Thoracic aorta (tissue), 2 donors: ENCODE data around the gene CAMKK2. TPM values are rescaled to one million over a fixed set of nuclear protein-coding genes. Genes with fewer than 3 reads are reported as not detected.
A peak's percentile ranks its signal among the peaks of the same experiment; 100 is the strongest.
"Not testable (repeated sequence)": the region's sequence is repeated elsewhere in the genome, so short reads cannot be mapped to it uniquely, and the experiment has no call there.

Source experiments
- ATAC-seq: fragments of 150-250 bp; one replicate; pipeline ENCODE4 v1.8.0; 2017; ENCODE audit warnings: low read depth; ENCODE audit not compliant: insufficient number of reproducible peaks, low FRiP score
- DNase-seq: peaks from one replicate; pipeline ENCODE4 v3.0.0-alpha.2; 2020; ENCODE audit warnings: low spot score
- H3K27ac ChIP-seq, 2 donors: fragments of 200-600 bp; sonication (generic); 1 replicate in 1 of 2; 2 replicates in 1 of 2; pipeline ENCODE4 v1.5.1; 2016; ENCODE audit warnings: mild to moderate bottlenecking in 2 of 2, moderate library complexity in 2 of 2
- H3K27me3 ChIP-seq: fragments of 200-600 bp; sonication (generic); replicated peaks from 2 replicates; pipeline ENCODE4 v1.6.0; 2016; ENCODE audit warnings: mild to moderate bottlenecking; ENCODE audit not compliant: insufficient read depth
- H3K36me3 ChIP-seq: fragments of 200-600 bp; sonication (generic); one replicate; pipeline ENCODE4 v1.5.1; 2016
- H3K4me1 ChIP-seq, 2 donors: fragments of 200-600 bp; sonication (generic); 1 replicate in 1 of 2; 2 replicates in 1 of 2; pipeline versions ENCODE4 v1.5.1 to v1.6.0; 2016; ENCODE audit warnings: low read depth in 2 of 2, mild to moderate bottlenecking in 1 of 2; ENCODE audit not compliant: control insufficient read depth in 1 of 2
- H3K4me3 ChIP-seq: fragments of 200-600 bp; sonication (generic); 2 replicates; pipeline ENCODE4 v1.5.1; 2016; ENCODE audit warnings: mild to moderate bottlenecking
- H3K9me3 ChIP-seq: fragments of 200-600 bp; sonication (generic); 2 replicates; pipeline ENCODE4 v1.5.1; 2016
- total RNA-seq, 2 donors: library from RNA; depleted of rRNA; stranded (reverse); fragments of >200 nt; gene quantifications; one replicate each; pipeline versions ENCODE4 v1.1.0 to v1.2.3, GENCODE V29; 2016
- TF ChIP-seq, protein P1 (sequence below): fragments of 200-600 bp; sonication (generic); IDR thresholded peaks from one replicate; pipeline ENCODE4 v1.5.1; 2019; ENCODE audit warnings: antibody characterized with exemption

The CAMKK2 gene
- total RNA-seq, 2 donors from 2014 or later: 41.8 to 49.9 TPM

DNA sequence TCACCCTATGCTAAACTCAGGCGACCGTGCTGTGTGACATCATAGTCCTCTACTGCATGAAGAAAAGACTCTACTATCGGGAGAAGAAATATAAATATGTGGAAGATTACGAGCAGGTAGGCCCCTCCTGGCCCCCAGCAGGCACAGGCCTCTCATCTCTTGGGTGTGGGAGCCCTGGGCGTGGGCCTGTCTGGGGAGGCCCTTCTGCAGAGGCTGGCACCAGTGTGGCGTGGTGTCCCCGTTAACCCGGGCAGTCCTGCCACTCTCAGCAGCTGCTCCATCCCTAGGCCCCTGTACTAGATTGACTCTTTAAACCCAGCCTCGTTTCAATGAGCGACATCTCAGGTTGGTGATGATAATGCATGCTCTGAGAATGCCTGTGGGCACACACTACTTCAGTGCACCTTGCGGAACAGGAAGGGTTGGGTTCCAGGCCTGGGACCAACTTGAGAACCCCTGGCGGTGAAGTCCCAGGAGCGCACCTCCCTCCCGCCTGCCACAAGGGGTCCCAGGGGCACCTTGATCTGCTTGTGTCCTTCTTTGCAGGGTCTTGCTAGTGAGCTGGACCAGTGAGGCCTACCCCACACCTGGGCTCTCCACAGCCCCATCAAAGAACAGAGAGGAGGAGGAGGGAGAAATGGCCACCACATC lies 63.4 kb downstream of the CAMKK2 start:
- TF ChIP-seq, protein P1, sequence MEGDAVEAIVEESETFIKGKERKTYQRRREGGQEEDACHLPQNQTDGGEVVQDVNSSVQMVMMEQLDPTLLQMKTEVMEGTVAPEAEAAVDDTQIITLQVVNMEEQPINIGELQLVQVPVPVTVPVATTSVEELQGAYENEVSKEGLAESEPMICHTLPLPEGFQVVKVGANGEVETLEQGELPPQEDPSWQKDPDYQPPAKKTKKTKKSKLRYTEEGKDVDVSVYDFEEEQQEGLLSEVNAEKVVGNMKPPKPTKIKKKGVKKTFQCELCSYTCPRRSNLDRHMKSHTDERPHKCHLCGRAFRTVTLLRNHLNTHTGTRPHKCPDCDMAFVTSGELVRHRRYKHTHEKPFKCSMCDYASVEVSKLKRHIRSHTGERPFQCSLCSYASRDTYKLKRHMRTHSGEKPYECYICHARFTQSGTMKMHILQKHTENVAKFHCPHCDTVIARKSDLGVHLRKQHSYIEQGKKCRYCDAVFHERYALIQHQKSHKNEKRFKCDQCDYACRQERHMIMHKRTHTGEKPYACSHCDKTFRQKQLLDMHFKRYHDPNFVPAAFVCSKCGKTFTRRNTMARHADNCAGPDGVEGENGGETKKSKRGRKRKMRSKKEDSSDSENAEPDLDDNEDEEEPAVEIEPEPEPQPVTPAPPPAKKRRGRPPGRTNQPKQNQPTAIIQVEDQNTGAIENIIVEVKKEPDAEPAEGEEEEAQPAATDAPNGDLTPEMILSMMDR: no peak
- H3K4me1 ChIP-seq: peaks cover 0 to 3% of the 10 kb centered on the region in 2 donors
- DNase-seq (no peak), ATAC-seq (no peak)
- peaks cover 25% of the 10 kb centered on the region for H3K36me3 ChIP-seq
- H3K4me3 ChIP-seq: no peak overlapping the region
- no peak overlapping the region for H3K27ac ChIP-seq
- no peaks in the 10 kb centered on the region for H3K27me3 ChIP-seq
- no peaks in the 10 kb centered on the region for H3K9me3 ChIP-seq

DNA sequence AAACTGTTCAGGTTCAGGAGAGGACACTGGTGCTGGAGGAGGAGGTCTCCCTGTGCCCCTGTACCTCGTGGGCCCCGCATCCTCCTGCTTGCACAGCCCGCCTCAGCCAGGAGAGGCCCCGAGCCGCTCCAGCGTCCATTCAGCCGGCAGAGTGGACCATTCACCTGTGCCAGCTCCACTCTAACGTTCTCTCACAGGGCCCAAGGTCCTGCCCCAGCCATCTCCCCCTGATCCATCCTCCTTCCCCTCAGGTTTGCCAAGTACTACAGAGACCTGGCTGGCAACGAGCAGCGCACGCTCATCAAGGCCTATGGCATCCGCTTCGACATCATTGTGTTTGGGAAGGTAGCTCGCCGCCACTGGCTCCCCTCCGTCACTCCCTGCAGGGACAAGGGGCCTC lies 64.3 kb downstream of the CAMKK2 start:
- H3K9me3 ChIP-seq: no peaks in the 10 kb centered on the region
- no peak overlapping the region for H3K4me3 ChIP-seq
- H3K27ac ChIP-seq: no peak overlapping the region
- H3K27me3 ChIP-seq: no peaks in the 10 kb centered on the region
- ATAC-seq (no peak), DNase-seq (no peak)
- TF ChIP-seq, protein P1: no peak
- H3K4me1 ChIP-seq: peaks cover 0 to 3% of the 10 kb centered on the region in 2 donors
- peaks cover 25% of the 10 kb centered on the region for H3K36me3 ChIP-seq

DNA sequence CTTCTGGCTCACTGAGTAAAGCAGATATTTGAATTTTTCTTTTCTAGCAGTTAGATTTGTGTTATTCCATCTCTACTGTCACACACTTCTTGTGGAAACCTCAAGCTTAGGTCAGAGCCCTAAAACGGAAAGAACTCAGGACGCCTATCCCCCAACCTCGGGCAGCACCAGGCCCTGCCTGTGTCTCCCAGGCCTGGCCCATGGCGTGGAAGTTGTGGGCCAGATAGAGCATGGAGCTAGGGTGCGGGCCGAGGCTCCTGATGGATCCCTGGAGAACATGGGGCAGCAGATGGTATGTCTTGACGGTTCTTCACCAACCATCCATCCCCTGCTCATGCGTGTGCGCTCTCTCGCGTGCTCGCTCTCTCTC lies 66.0 kb downstream of the CAMKK2 start:
- Histone ChIP-seq H3K4me3 (no peak overlapping the region), H3K27me3 (no peaks in the 10 kb centered on the region), H3K36me3 (peaks cover 25% of the 10 kb centered on the region), H3K27ac (no peak overlapping the region), H3K4me1 (peaks cover 0 to 3% of the 10 kb centered on the region in 2 donors), H3K9me3 (no peaks in the 10 kb centered on the region)
- TF ChIP-seq, protein P1: no peak
- no peak for ATAC-seq
- DNase-seq: no peak

DNA sequence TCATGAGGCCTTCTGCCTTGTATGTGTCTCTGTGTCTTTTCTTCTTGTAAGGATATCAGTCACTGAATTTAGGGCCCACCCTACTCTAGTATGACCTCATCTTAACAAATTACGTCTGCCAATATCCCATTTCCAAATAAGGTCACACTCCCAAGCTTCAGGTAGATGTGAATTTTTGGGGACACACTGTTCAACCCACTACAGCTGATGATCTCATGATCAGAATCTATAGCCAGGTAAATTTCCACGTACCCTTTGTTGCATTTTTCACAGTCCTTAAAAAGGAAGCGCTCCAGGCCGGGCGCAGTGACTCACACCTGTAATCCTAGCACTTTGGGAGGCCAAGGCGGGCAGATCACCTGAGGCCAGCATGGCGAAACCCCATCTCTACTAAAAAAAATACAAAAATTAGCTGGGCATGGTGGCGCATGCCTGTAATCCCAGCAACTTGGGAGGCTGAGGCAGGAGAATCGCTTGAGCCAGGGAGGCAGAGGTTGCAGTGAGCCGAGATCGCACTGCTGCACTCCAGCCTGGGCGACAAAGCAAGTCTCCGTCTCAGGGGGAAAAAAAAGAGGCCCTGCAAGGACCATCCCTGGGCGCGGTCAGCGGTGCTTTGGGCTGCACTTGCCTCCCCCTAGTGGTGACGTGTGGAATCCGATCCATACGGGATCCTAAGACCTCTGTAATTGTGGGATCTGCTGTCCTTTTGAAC lies 66.5 kb downstream of the CAMKK2 start:
- TF ChIP-seq, protein P1: peak; percentile 88
- not testable (repeated sequence) for DNase-seq

DNA sequence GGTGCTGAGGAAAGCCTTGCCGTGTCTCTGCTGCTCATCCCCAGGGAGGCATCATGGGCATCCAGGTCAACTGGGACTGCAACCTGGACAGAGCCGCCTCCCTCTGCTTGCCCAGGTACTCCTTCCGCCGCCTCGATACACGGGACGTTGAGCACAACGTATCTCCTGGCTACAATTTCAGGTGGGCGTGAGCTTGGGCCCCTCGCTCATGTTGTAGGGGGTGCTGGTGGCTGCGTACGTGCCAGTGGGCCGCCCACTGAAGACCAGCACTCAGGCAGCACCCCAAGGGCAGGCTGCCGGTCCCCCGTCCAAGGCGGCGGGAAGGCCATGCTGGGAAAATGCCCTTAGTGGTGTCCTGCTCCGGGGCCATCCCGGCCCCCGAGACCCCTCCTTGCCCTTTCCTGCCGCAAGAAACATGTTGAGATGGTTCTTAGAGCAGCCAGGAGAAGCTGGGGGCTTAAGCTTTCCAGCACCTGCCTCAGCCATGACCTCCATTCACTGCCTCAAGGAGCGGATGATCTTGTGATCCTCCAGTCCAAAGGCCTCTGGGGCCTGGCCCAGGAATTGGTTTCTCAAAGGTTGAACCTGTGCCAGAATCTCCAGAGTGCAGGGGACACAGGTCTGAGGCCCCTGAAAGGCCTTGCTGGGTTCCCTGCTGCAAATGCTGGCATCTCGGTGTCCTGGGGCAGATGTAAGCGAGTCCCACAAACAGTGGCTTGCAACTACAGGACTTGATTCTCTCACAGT lies 67.4 kb downstream of the CAMKK2 start:
- Histone ChIP-seq H3K9me3 (no peaks in the 10 kb centered on the region), H3K27ac (no peak overlapping the region), H3K36me3 (peaks cover 25% of the 10 kb centered on the region), H3K4me1 (peaks cover 0 to 3% of the 10 kb centered on the region in 2 donors), H3K27me3 (no peaks in the 10 kb centered on the region), H3K4me3 (no peak overlapping the region)
- ATAC-seq (no peak), DNase-seq (no peak)
- TF ChIP-seq, protein P1: no peak

More for the DNA sequence above, 66.5 kb downstream of the CAMKK2 start:
- H3K4me3 ChIP-seq, H3K27ac ChIP-seq, H3K9me3 ChIP-seq, H3K4me1 ChIP-seq, H3K27me3 ChIP-seq, ATAC-seq: not testable (repeated sequence)
- H3K36me3 ChIP-seq: peaks cover 25% of the 10 kb centered on the region
